Esophagus muscularis mucosa (tissue), 4 donors: ENCODE data around the gene PANX2. TPM values are rescaled to one million over a fixed set of nuclear protein-coding genes. Genes with fewer than 3 reads are reported as not detected.

Experiments used
- DNase-seq: peaks from one replicate; pipeline ENCODE4 v3.0.0-alpha.2; 2017; ENCODE audit errors: extremely low spot score
- H3K27ac ChIP-seq, 4 donors: fragments of 200-600 bp; sonication (generic); replicated peaks in 1 of 4; 1 replicate in 3 of 4; 2 replicates in 1 of 4; pipeline ENCODE4 v1.5.1; 2016 to 2019; ENCODE audit warnings: mild to moderate bottlenecking in 1 of 4
- H3K27me3 ChIP-seq, 4 donors: fragments of 200-600 bp; sonication (generic); one replicate each; pipeline versions ENCODE4 v1.5.1 to v1.6.0; 2016 to 2019
- H3K36me3 ChIP-seq, 4 donors: fragments of 200-600 bp; sonication (generic); one replicate each; pipeline ENCODE4 v1.5.1; 2016 to 2019
- H3K4me1 ChIP-seq, 4 donors: fragments of 200-600 bp; sonication (generic); one replicate each; pipeline ENCODE4 v1.5.1; 2016 to 2019
- H3K4me3 ChIP-seq, 4 donors: fragments of 200-600 bp; sonication (generic); 1 replicate in 2 of 4; 2 replicates in 2 of 4; pipeline ENCODE4 v1.5.1; 2016 to 2019; ENCODE audit warnings: mild to moderate bottlenecking in 4 of 4, moderate library complexity in 1 of 4
- H3K9me3 ChIP-seq, 4 donors: fragments of 200-600 bp; sonication (generic); 1 replicate in 3 of 4; 2 replicates in 1 of 4; pipeline ENCODE4 v1.5.1; 2016 to 2019
- CTCF ChIP-seq, 3 experiments: fragments of 200-600 bp in 2 of 3; fragments of 450-650 bp in 1 of 3; sonication (generic) in 2 of 3; IDR thresholded peaks; one replicate each; pipeline ENCODE4 v1.5.1; 2017 to 2019; ENCODE audit warnings: antibody characterized with exemption in 3 of 3, mild to moderate bottlenecking in 2 of 3, moderate library complexity in 1 of 3
- EP300 ChIP-seq: sonication (generic); formaldehyde crosslinking; IDR thresholded peaks from one replicate; pipeline ENCODE4 v1.6.1; 2017; ENCODE audit warnings: antibody characterized with exemption
- POLR2A ChIP-seq: fragments of 450-650 bp; IDR thresholded peaks from one replicate; pipeline ENCODE4 v1.6.1; 2017; ENCODE audit warnings: antibody characterized with exemption, moderate library complexity, mild to moderate bottlenecking, low read depth
- POLR2AphosphoS5 ChIP-seq, 2 donors: sonication (generic); formaldehyde crosslinking; IDR thresholded peaks; one replicate each; pipeline ENCODE4 v1.6.1; 2017; ENCODE audit warnings: antibody characterized with exemption in 2 of 2
- WGBS: methylation state at CpG from one replicate; pipeline ENCODE4 v1.1.5; 2018; 5-methylcytosine and 5-hydroxymethylcytosine counted together
- intact Hi-C: fragments of 100-400 bp; cut with DNase I; formaldehyde crosslinking; loops from one replicate; pipeline ENCODE4 v1.15.1; 2023
- total RNA-seq, 4 donors: library from RNA; depleted of rRNA; stranded (reverse); fragments of >200 nt; gene quantifications; one replicate each; pipeline versions ENCODE4 v1.1.0 to v1.2.1, GENCODE V29; 2016

The PANX2 gene
- total RNA-seq, 4 donors from 2014 or later, result 0.33 to 1.0 (median 0.56) TPM

GRCh38 chr22:50175191-50175461, 4.6 kb downstream of the PANX2 start:
- no peak overlapping the region for H3K4me3 ChIP-seq
- DNase-seq, result no peak
- no peak overlapping the region for H3K27ac ChIP-seq
- H3K9me3 ChIP-seq, result no peaks in the 10 kb centered on the region
- peaks cover 5 to 23% (median 8%) of the 10 kb centered on the region in 4 donors for H3K4me1 ChIP-seq
- H3K36me3 ChIP-seq, result no peaks in the 10 kb centered on the region
- no peak for TF ChIP-seq EP300
- no peak for TF ChIP-seq POLR2AphosphoS5 (IDR thresholded peaks at IDR 0.05)
- TF ChIP-seq CTCF (IDR thresholded peaks at IDR 0.05), result no peak
- TF ChIP-seq POLR2A, result no peak
- H3K27me3 ChIP-seq, result peaks cover 3 to 92% (median 22%) of the 10 kb centered on the region in 4 donors
- intact Hi-C loops, result no loop called here
- WGBS, result 90% methylated on average over 3 of the region's 6 CpGs

- no peak overlapping the region for H3K27ac ChIP-seq
- 84% methylated on average over 22 of the region's 27 CpGs for WGBS
- peaks cover 0 to 17% (median 2%) of the 10 kb centered on the region in 4 donors for H3K4me1 ChIP-seq
- peaks cover 0 to 95% (median 19%) of the 10 kb centered on the region in 4 donors for H3K27me3 ChIP-seq
- H3K36me3 ChIP-seq, result no peaks in the 10 kb centered on the region
- no peak overlapping the region for H3K4me3 ChIP-seq
- no peak for DNase-seq
- intact Hi-C loops, result no loop called here
- H3K9me3 ChIP-seq, result no peaks in the 10 kb centered on the region
- no peak for TF ChIP-seq CTCF (IDR thresholded peaks at IDR 0.05)
- no peak for TF ChIP-seq EP300
- no peak for TF ChIP-seq POLR2AphosphoS5 (IDR thresholded peaks at IDR 0.05)
- no peak for TF ChIP-seq POLR2A
Measured at GRCh38 chr22:50175921-50176849, 5.7 kb downstream of the PANX2 start.

GRCh38 chr22:50176850-50177536, 6.5 kb downstream of the PANX2 start:
- intact Hi-C loops, result no loop called here
- Histone ChIP-seq H3K4me3 (no peak overlapping the region), H3K4me1 (peaks cover 0 to 13% (median 0%) of the 10 kb centered on the region in 4 donors), H3K36me3 (no peaks in the 10 kb centered on the region), H3K9me3 (no peaks in the 10 kb centered on the region), H3K27me3 (peaks cover 0 to 87% (median 17%) of the 10 kb centered on the region in 4 donors), H3K27ac (no peak overlapping the region)
- TF ChIP-seq CTCF (IDR thresholded peaks at IDR 0.05), result no peak
- TF ChIP-seq POLR2AphosphoS5 (IDR thresholded peaks at IDR 0.05), result no peak
- TF ChIP-seq POLR2A, result no peak
- TF ChIP-seq EP300, result no peak
- WGBS, result 95% methylated on average over 65 of the region's 76 CpGs
- DNase-seq, result no peak

GRCh38 chr22:50177537-50178470, 7.3 kb downstream of the PANX2 start:
- TF ChIP-seq POLR2A (no peak), CTCF (IDR thresholded peaks at IDR 0.05) (no peak), POLR2AphosphoS5 (IDR thresholded peaks at IDR 0.05) (no peak), EP300 (no peak)
- Histone ChIP-seq H3K4me3 (no peak overlapping the region), H3K27ac (no peak overlapping the region), H3K9me3 (no peaks in the 10 kb centered on the region), H3K27me3 (peaks cover 0 to 79% (median 17%) of the 10 kb centered on the region in 4 donors), H3K4me1 (peaks cover 0 to 13% (median 0%) of the 10 kb centered on the region in 4 donors), H3K36me3 (no peaks in the 10 kb centered on the region)
- intact Hi-C loops, result no loop called here
- no peak for DNase-seq
- 51% methylated on average over 27 of the region's 98 CpGs for WGBS
